GM18858 (cell line): ENCODE results near the gene ZC4H2.
"Not testable (repeated sequence)": the region's sequence is repeated elsewhere in the genome, so short reads cannot be mapped to it uniquely, and the experiment has no call there.

Experiments
- ATAC-seq: cut with Tn5 transposase; IDR thresholded peaks from one replicate; pipeline ENCODE4 v1.9.1; 2021; ENCODE audit not compliant: unreplicated experiment

The ZC4H2 gene, protein sequence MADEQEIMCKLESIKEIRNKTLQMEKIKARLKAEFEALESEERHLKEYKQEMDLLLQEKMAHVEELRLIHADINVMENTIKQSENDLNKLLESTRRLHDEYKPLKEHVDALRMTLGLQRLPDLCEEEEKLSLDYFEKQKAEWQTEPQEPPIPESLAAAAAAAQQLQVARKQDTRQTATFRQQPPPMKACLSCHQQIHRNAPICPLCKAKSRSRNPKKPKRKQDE

GRCh38 chrX:64975989-64976672 lies at the start of gene ZC4H2:
TSS of gene ZC4H2 (minus strand) at chrX:64976450. CDS start at chrX:64976377, 73 bp downstream.
- ATAC-seq = peak; percentile 98

- ATAC-seq = no peak
These were observed 41.2 kb upstream of the ZC4H2 start for GRCh38 chrX:65017451-65017850.

DNA sequence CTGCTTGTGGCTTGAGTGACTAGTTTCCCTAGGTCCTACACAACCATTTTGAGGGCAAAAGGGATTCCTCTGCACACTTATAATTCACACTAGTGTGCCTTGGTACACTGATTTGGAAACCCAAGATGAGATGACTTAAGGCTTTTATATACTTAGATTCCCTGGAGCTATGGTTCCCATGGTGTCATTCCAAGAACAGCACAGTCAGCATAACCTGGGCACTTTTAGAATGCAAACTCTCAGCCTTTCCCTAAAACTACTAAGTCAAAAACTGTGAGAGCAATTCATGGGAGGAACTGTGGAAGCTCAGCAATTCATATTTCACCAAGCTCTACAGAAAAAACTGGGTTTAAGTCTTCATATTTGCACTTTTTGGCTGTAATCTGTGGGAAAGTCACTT lies 38.0 kb upstream of the ZC4H2 start:
- ATAC-seq = no peak

GRCh38 chrX:65009459-65009858 lies 33.2 kb upstream of the ZC4H2 start:
- ATAC-seq = no peak

DNA sequence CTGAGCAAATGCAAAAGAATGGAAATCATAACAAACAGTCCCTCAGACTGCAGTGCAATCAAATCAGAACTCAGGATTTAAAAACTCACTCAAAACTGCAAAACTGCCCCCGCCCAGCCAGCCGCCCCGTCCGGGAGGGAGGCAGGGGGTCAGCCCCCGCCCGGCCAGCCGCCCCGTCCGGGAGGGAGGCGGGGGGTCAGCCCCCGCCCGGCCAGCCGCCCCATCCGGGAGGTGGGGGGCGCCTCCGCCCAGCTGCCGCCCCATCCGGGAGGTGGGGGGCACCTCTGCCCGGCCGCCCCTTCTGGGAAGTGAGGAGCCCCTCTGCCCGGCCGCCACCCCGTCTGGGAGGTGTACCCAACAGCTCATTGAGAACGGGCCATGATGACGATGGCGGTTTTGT lies 26.0 kb upstream of the ZC4H2 start:
- ATAC-seq = not testable (repeated sequence)

GRCh38 chrX:64996805-64997204 lies 20.6 kb upstream of the ZC4H2 start:
- ATAC-seq = no peak

DNA sequence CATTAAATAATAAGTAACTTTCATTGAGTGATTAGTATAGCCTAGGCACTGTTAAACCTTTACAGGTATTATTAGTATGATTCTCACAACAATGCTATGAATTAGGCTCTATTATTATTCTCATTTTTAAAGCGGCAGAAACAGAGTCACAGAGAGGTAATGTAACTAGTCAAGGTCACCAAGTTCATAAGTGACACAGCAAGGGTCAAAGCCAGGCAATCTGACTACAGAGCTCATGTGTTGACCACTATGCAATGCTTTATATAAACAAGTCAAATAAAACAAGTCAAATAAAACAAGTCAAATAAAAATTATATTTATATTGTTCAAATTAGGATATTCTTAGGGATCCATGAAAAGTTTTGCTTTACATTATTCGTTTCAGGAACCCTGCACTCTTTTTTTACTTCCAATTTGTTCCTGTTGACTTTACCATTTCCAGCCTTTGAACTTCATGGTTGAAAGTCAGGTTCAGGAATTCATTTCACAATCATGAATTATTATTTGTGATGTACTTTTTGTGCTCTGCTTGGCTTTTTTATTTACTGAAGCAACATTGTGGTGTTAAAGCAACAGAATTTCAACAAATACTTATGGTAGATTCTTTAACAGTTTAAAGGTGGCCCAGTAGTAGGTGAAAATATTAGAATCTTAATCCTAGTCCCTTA lies 18.0 kb upstream of the ZC4H2 start:
- ATAC-seq = no peak

- no peak for ATAC-seq
These were observed 1.6 kb upstream of the ZC4H2 start for GRCh38 chrX:64977830-64978229.

GRCh38 chrX:64977051-64977450 lies 801 bp upstream of the ZC4H2 start:
- no peak for ATAC-seq

DNA sequence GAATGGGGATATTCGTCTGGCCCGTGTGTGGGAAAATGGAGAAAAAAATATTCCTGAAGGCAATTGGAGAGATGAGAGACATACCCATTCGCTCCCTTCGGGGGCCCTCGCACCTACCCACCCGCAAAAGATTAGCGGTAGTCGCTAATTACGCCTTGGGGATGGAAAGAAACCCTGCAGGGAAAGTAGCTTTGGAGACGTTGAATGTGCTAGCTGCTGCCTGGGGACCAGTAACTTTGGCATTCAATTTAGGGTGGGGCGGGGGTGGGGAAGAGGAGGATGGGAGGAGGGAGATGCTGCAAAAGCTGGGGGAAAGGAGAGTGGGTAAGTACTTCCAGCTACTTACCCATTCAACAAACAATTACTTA lies 407 bp upstream of the ZC4H2 start:
- peak; percentile 7 for ATAC-seq

GRCh38 chrX:64975491-64975890 lies 759 bp downstream of the ZC4H2 start:
- no peak for ATAC-seq

- ATAC-seq = no peak
These were observed 50.8 kb downstream of the ZC4H2 start for GRCh38 chrX:64925480-64925879.

GRCh38 chrX:64908121-64908520 lies 68.1 kb downstream of the ZC4H2 start:
- no peak for ATAC-seq

GRCh38 chrX:64894454-64895038 lies 81.7 kb downstream of the ZC4H2 start:
- peak; percentile 79 for ATAC-seq

- peak; percentile 47 for ATAC-seq
These were observed 90.4 kb downstream of the ZC4H2 start for GRCh38 chrX:64885850-64886249.

DNA sequence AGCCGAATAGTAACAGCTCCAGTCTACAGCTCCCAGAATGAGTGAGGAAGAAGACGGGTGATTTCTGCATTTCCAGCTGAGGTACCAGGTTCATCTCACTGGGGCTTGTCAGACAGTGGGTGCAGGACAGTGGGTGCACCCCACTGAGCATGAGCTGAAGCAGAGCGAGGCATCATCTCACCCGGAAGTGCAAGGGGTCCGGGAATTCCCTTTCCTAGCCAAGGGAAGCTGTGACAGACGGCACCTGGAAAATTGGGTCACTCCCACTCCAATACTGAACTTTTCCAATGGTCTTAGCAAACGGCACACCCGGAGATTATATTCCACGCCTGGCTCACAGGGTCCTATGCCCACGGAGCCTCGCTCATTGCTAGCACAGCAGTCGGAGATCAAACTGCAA lies 97.5 kb downstream of the ZC4H2 start:
- ATAC-seq = not testable (repeated sequence)

GRCh38 chrX:64867217-64867616 lies 109.0 kb downstream of the ZC4H2 start:
- no peak for ATAC-seq
